ENCODE results near the gene AHRR. TPM values are rescaled to one million over a fixed set of nuclear protein-coding genes. Genes with fewer than 3 reads are reported as not detected.
A peak's percentile ranks its signal among the peaks of the same experiment; 100 is the strongest.

Gene AHRR
- total RNA-seq, 1 donor: 54.6 TPM

DNA sequence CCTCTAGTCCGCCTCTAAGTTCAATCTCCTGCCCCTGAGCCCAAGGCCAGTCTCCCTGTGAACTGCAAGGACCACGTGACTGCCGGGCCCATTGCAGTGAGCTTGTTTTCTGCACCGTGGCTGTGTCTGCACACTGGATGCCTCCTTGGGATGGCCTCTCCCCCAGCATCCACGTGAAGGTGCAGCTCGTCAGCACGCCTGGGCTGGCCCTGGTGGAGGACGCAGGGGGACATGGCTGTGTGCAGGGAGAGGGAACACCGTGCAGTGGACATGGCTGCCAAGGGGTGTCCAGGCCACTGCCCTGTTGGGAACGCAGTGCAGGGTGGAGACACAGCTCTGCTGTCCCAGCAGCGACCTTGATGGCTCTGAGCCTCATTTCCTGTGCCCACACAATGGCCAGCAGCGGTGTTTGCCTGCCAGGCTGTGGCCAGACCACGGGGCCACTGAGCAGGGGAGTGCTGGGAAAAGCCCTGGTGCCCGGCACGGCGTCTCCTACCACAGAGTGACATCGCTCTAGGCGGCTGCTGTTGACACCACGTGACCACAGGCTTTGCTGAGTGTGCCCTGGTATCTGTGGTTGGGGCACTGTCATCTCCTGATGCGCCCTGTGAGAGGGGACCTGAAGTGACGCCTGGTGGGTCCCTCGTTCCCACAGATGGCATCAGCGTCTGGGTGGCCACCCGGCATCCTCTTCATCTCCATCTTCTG is 94.6 kb downstream of the AHRR start:
- no peaks in the 10 kb centered on the region for H4K20me1 ChIP-seq (ENCODE audit: insufficient read depth, low read length)
- no peak overlapping the region for H3K4me3 ChIP-seq (ENCODE audit: insufficient read depth, low read length)
- H3K9me3 ChIP-seq (ENCODE audit: low read depth, low read length): no peaks in the 10 kb centered on the region
- no peak overlapping the region for H3K4me2 ChIP-seq (ENCODE audit: insufficient read depth, low read length)
- DNase-seq (ENCODE audit: insufficient read length, low spot score, missing footprints): peak; percentile 65
- H3K27ac ChIP-seq (ENCODE audit: low read depth, low read length): no peak overlapping the region
- peaks cover 21% of the 10 kb centered on the region for H3K79me2 ChIP-seq (ENCODE audit: insufficient read depth, low read length)
- no peak for TF ChIP-seq CTCF (IDR thresholded peaks at IDR 0.05; ENCODE audit: extremely low read depth, low read depth, low read length)
- peaks cover 8% of the 10 kb centered on the region for H3K4me1 ChIP-seq (ENCODE audit: insufficient read depth, low read length)
- no peak overlapping the region for H2AFZ ChIP-seq (ENCODE audit: low read length)
- H3K27me3 ChIP-seq (ENCODE audit: insufficient read depth, low read length): no peaks in the 10 kb centered on the region
- peaks cover 61% of the 10 kb centered on the region for H3K36me3 ChIP-seq (ENCODE audit: insufficient read depth, low read length)

- peaks cover 21% of the 10 kb centered on the region for H3K79me2 ChIP-seq (ENCODE audit: insufficient read depth, low read length)
- no peak overlapping the region for H2AFZ ChIP-seq (ENCODE audit: low read length)
- H3K4me2 ChIP-seq (ENCODE audit: insufficient read depth, low read length): no peak overlapping the region
- peaks cover 66% of the 10 kb centered on the region for H3K36me3 ChIP-seq (ENCODE audit: insufficient read depth, low read length)
- no peaks in the 10 kb centered on the region for H3K9me3 ChIP-seq (ENCODE audit: low read depth, low read length)
- DNase-seq (ENCODE audit: insufficient read length, low spot score, missing footprints): no peak
- no peak overlapping the region for H3K27ac ChIP-seq (ENCODE audit: low read depth, low read length)
- no peak overlapping the region for H3K4me3 ChIP-seq (ENCODE audit: insufficient read depth, low read length)
- peaks cover 8% of the 10 kb centered on the region for H3K4me1 ChIP-seq (ENCODE audit: insufficient read depth, low read length)
- TF ChIP-seq CTCF (IDR thresholded peaks at IDR 0.05; ENCODE audit: extremely low read depth, low read depth, low read length): no peak
- H3K27me3 ChIP-seq (ENCODE audit: insufficient read depth, low read length): no peaks in the 10 kb centered on the region
- no peaks in the 10 kb centered on the region for H4K20me1 ChIP-seq (ENCODE audit: insufficient read depth, low read length)
These were observed 95.1 kb downstream of the AHRR start for GRCh38 chr5:416636-416960.

DNA sequence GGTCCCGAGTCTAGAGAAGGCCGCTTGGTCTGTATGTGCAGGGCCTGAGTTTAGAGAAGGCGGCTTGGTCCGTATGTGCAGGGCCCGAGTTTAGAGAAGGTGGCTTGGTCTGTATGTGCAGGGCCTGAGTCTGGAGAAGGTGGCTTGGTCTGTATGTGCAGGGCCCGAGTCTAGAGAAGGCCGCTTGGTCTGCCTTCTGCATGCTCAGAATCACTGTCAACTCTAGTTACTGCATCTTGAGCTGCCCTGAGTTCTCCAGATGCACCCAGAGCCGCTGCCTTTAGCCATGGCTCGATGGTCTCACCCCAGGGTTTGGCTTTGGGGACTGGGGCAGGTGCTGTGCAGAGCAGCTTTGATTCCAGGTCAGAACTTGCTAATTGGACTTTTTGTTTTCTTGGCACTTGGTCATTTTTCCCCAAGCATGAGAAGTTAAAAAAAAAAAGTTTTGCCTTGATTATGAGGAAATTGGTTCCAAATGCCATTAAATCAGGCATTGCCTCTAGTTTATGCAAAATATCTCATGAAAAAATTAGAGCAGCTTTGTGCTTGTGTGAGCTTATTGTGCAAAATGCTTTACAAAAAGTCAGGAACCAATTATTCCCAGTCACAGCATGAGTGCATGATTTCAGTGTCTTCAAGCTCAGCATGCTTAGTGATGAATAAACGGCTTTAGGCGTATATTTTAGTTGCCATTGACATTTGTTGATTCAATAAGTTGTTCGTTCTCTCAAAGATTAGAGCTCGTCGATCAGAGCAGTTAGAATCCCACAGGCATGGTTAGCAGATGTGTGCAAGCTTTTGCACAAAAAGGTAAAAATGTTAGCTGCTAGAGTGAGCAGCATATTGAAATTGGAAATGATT is 96.0 kb downstream of the AHRR start:
- Histone ChIP-seq H2AFZ (ENCODE audit: low read length) (no peak overlapping the region), H3K27ac (ENCODE audit: low read depth, low read length) (no peak overlapping the region), H3K4me2 (ENCODE audit: insufficient read depth, low read length) (no peak overlapping the region), H3K27me3 (ENCODE audit: insufficient read depth, low read length) (no peaks in the 10 kb centered on the region), H3K79me2 (ENCODE audit: insufficient read depth, low read length) (peaks cover 21% of the 10 kb centered on the region), H4K20me1 (ENCODE audit: insufficient read depth, low read length) (no peaks in the 10 kb centered on the region), H3K4me3 (ENCODE audit: insufficient read depth, low read length) (no peak overlapping the region), H3K9me3 (ENCODE audit: low read depth, low read length) (no peaks in the 10 kb centered on the region), H3K36me3 (ENCODE audit: insufficient read depth, low read length) (peaks cover 70% of the 10 kb centered on the region), H3K4me1 (ENCODE audit: insufficient read depth, low read length) (peaks cover 8% of the 10 kb centered on the region)
- no peak for TF ChIP-seq CTCF (IDR thresholded peaks at IDR 0.05; ENCODE audit: extremely low read depth, low read depth, low read length)
- DNase-seq (ENCODE audit: insufficient read length, low spot score, missing footprints): peak; percentile 37

Data from osteoblast (primary cell).